H9 (cell line): ENCODE results near the gene RIOX2. TPM values are rescaled to one million over a fixed set of nuclear protein-coding genes. Genes with fewer than 3 reads are reported as not detected.

Experiments
- DNase-seq: peaks from one replicate; pipeline ENCODE4 v3.0.0-alpha.2; 2017
- H2AFZ ChIP-seq: one replicate; pipeline ENCODE4 v1.6.1; 2013; ENCODE audit warnings: mild to moderate bottlenecking, low read length, control low read depth, moderate library complexity
- H2AK5ac ChIP-seq: 2 replicates; pipeline ENCODE4 v1.6.1; 2013; ENCODE audit warnings: low read length, control low read depth, mixed read lengths; ENCODE audit not compliant: insufficient read length
- H2BK120ac ChIP-seq: one replicate; pipeline ENCODE4 v1.6.1; 2013; ENCODE audit warnings: low read depth, mild to moderate bottlenecking, low read length, control low read depth, inconsistent platforms; ENCODE audit not compliant: poor library complexity, severe bottlenecking
- H2BK12ac ChIP-seq: 2 replicates; pipeline ENCODE4 v1.6.1; 2013; ENCODE audit warnings: low read length, control low read depth, mixed read lengths, low read depth; ENCODE audit not compliant: insufficient read length
- H2BK15ac ChIP-seq: 2 replicates; pipeline ENCODE4 v1.6.1; 2013; ENCODE audit warnings: low read depth, low read length, control low read depth
- H2BK20ac ChIP-seq: one replicate; pipeline ENCODE4 v1.6.1; 2013; ENCODE audit warnings: low read depth, mild to moderate bottlenecking, low read length, control low read depth, inconsistent platforms; ENCODE audit not compliant: poor library complexity, severe bottlenecking
- H2BK5ac ChIP-seq: 2 replicates; pipeline ENCODE4 v1.6.1; 2013; ENCODE audit warnings: low read length, control low read depth, mixed read lengths; ENCODE audit not compliant: insufficient read length
- H3K14ac ChIP-seq: 2 replicates; pipeline ENCODE4 v1.6.1; 2013; ENCODE audit warnings: low read length, control low read depth; ENCODE audit not compliant: insufficient read depth
- H3K18ac ChIP-seq: 2 replicates; pipeline ENCODE4 v1.6.1; 2013; ENCODE audit warnings: low read depth, mild to moderate bottlenecking, mixed read lengths, low read length, control low read depth; ENCODE audit not compliant: insufficient read length
- H3K23ac ChIP-seq: 2 replicates; pipeline ENCODE4 v1.6.1; 2013; ENCODE audit warnings: low read length, control low read depth, mixed read lengths, low read depth; ENCODE audit not compliant: insufficient read length
- H3K23me2 ChIP-seq: 2 replicates; pipeline ENCODE4 v1.6.1; 2013; ENCODE audit warnings: low read depth, mild to moderate bottlenecking, mixed read lengths, low read length, control low read depth; ENCODE audit not compliant: insufficient read length, poor library complexity, severe bottlenecking
- H3K27ac ChIP-seq: 2 replicates; pipeline ENCODE4 v1.5.1; 2013; ENCODE audit warnings: low read length, control low read depth, mixed read lengths, low read depth; ENCODE audit not compliant: insufficient read length
- H3K27me3 ChIP-seq: 2 replicates; pipeline ENCODE4 v1.6.1; 2013; ENCODE audit warnings: low read length, control low read depth, inconsistent platforms; ENCODE audit not compliant: insufficient read depth
- H3K4ac ChIP-seq: 2 replicates; pipeline ENCODE4 v1.6.1; 2013; ENCODE audit warnings: low read depth, mild to moderate bottlenecking, control low read depth, inconsistent platforms, low read length, moderate library complexity
- H3K4me1 ChIP-seq: 2 replicates; pipeline ENCODE4 v1.6.1; 2013; ENCODE audit warnings: low read length, control low read depth, inconsistent platforms; ENCODE audit not compliant: insufficient read depth
- H3K4me2 ChIP-seq: 2 replicates; pipeline ENCODE4 v1.6.1; 2013; ENCODE audit warnings: low read length, control low read depth, mixed read lengths; ENCODE audit not compliant: insufficient read length, insufficient read depth
- H3K56ac ChIP-seq: 2 replicates; pipeline ENCODE4 v1.6.1; 2013; ENCODE audit warnings: low read depth, mild to moderate bottlenecking, mixed read lengths, low read length, control low read depth; ENCODE audit not compliant: insufficient read length
- H3K79me1 ChIP-seq: 2 replicates; pipeline ENCODE4 v1.6.1; 2013; ENCODE audit warnings: low read depth, mild to moderate bottlenecking, moderate library complexity, low read length, control low read depth, inconsistent platforms; ENCODE audit not compliant: insufficient read depth, poor library complexity, severe bottlenecking
- H3K79me2 ChIP-seq: 2 replicates; pipeline ENCODE4 v1.6.1; 2013; ENCODE audit warnings: low read length, control low read depth, inconsistent platforms; ENCODE audit not compliant: insufficient read depth
- H3K9ac ChIP-seq: 2 replicates; pipeline ENCODE4 v1.6.1; 2013; ENCODE audit warnings: low read length, control low read depth, mixed read lengths; ENCODE audit not compliant: insufficient read length; ENCODE audit errors: extremely low read depth
- H3K9me3 ChIP-seq: one replicate; pipeline ENCODE4 v1.6.1; 2013; ENCODE audit warnings: low read depth, low read length, inconsistent platforms; ENCODE audit not compliant: control insufficient read depth
- H3T11ph ChIP-seq: one replicate; pipeline ENCODE4 v1.6.1; 2013; ENCODE audit warnings: mild to moderate bottlenecking, low read length, control low read depth, inconsistent platforms
- H4K20me1 ChIP-seq: one replicate; pipeline ENCODE4 v1.6.1; 2013; ENCODE audit not compliant: control insufficient read depth, insufficient read length, insufficient read depth
- H4K5ac ChIP-seq: 2 replicates; pipeline ENCODE4 v1.6.1; 2013; ENCODE audit warnings: low read depth, mild to moderate bottlenecking, mixed read lengths, low read length, control low read depth; ENCODE audit not compliant: insufficient read length
- H4K8ac ChIP-seq: replicated peaks from 2 replicates; pipeline ENCODE4 v1.6.1; 2013; ENCODE audit warnings: low read length, control low read depth, mixed read lengths, low read depth; ENCODE audit not compliant: insufficient read length
- H4K91ac ChIP-seq: 2 replicates; pipeline ENCODE4 v1.6.1; 2013; ENCODE audit warnings: low read depth, mild to moderate bottlenecking, moderate library complexity, mixed read lengths, low read length, control low read depth; ENCODE audit not compliant: insufficient read length
- H3K27ac Mint-ChIP-seq, 3 experiments: 2 replicates in 2 of 3; 3 replicates in 1 of 3; pipeline ENCODE4 v1.8.0; 2020 to 2021; ENCODE audit warnings: mixed read lengths in 3 of 3, mild to moderate bottlenecking in 1 of 3, moderate library complexity in 1 of 3
- H3K27me3 Mint-ChIP-seq: 2 replicates; pipeline ENCODE4 v1.8.0; 2021; ENCODE audit warnings: low read depth, mild to moderate bottlenecking, moderate library complexity, mixed read lengths
- H3K36me3 Mint-ChIP-seq, 3 experiments: 2 replicates in 2 of 3; 3 replicates in 1 of 3; pipeline ENCODE4 v1.8.0; 2020 to 2021; ENCODE audit warnings: low read depth in 3 of 3, mixed read lengths in 3 of 3; ENCODE audit not compliant: insufficient read depth in 1 of 3
- H3K4me1 Mint-ChIP-seq, 2 experiments: 2 replicates each; pipeline ENCODE4 v1.8.0; 2020; ENCODE audit warnings: mixed read lengths in 2 of 2
- H3K4me3 Mint-ChIP-seq, 2 experiments: 2 replicates in 1 of 2; 3 replicates in 1 of 2; pipeline ENCODE4 v1.8.0; 2020 to 2021; ENCODE audit warnings: mild to moderate bottlenecking in 2 of 2, mixed read lengths in 2 of 2, moderate library complexity in 1 of 2
- H3K9me3 Mint-ChIP-seq, 2 experiments: 2 replicates in 1 of 2; 3 replicates in 1 of 2; pipeline ENCODE4 v1.8.0; 2020; ENCODE audit warnings: mild to moderate bottlenecking in 2 of 2, mixed read lengths in 2 of 2, moderate library complexity in 1 of 2
- WGBS: extraction: QIAGEN DNeasy Blood & Tissue Kit; methylation state at CpG from one replicate; pipeline ENCODE4 v1.1.7; 2013; ENCODE audit warnings: missing lambda C conversion rate, low lambda C conversion rate, mixed read lengths; ENCODE audit not compliant: insufficient read length; ENCODE audit errors: extremely low coverage; 5-methylcytosine and 5-hydroxymethylcytosine counted together
- total RNA-seq: library from RNA; stranded (reverse); gene quantifications from 2 replicates; pipeline ENCODE4 v1.2.1, GENCODE V29; 2021
- TF ChIP-seq, protein P1 (sequence below): fragments of 200-600 bp; sonication (generic); conservative IDR thresholded peaks from 3 replicates; pipeline ENCODE4 v1.8.0; 2021; ENCODE audit warnings: antibody characterized with exemption, mild to moderate bottlenecking

RIOX2 gene
- total RNA-seq, 1 experiment from 2014 or later = 15.5 TPM

- Mint-ChIP-seq H3K4me3 (no peak overlapping the region), H3K4me1 (no peaks in the 10 kb centered on the region), H3K36me3 (peaks cover 0 to 2% (median 0%) of the 10 kb centered on the region in 3 experiments; a peak in 4 of 7 replicates), H3K27ac (no peak overlapping the region), H3K27me3 (no peaks in the 10 kb centered on the region), H3K9me3 (no peaks in the 10 kb centered on the region)
- Histone ChIP-seq H2BK12ac (no peak overlapping the region), H4K91ac (no peak overlapping the region), H4K5ac (no peak overlapping the region), H3K14ac (no peak overlapping the region), H3K56ac (no peak overlapping the region), H2BK5ac (no peak overlapping the region), H4K8ac (peak overlapping the region; percentile 44), H2AK5ac (no peak overlapping the region), H4K20me1 (no peaks in the 10 kb centered on the region), H3K4me1 (no peaks in the 10 kb centered on the region), H3T11ph (no peak overlapping the region), H2BK20ac (no peak overlapping the region), H3K4ac (no peak overlapping the region), H2AFZ (no peak overlapping the region), H3K9ac (no peak overlapping the region), H3K79me2 (no peaks in the 10 kb centered on the region), H2BK120ac (no peak overlapping the region), H3K27me3 (no peaks in the 10 kb centered on the region), H3K23me2 (no peaks in the 10 kb centered on the region), H3K18ac (no peak overlapping the region), H3K27ac (no peak overlapping the region), H3K9me3 (no peaks in the 10 kb centered on the region), H3K4me2 (no peak overlapping the region), H2BK15ac (no peak overlapping the region), H3K23ac (no peak overlapping the region), H3K79me1 (no peaks in the 10 kb centered on the region)
- TF ChIP-seq, protein P1, sequence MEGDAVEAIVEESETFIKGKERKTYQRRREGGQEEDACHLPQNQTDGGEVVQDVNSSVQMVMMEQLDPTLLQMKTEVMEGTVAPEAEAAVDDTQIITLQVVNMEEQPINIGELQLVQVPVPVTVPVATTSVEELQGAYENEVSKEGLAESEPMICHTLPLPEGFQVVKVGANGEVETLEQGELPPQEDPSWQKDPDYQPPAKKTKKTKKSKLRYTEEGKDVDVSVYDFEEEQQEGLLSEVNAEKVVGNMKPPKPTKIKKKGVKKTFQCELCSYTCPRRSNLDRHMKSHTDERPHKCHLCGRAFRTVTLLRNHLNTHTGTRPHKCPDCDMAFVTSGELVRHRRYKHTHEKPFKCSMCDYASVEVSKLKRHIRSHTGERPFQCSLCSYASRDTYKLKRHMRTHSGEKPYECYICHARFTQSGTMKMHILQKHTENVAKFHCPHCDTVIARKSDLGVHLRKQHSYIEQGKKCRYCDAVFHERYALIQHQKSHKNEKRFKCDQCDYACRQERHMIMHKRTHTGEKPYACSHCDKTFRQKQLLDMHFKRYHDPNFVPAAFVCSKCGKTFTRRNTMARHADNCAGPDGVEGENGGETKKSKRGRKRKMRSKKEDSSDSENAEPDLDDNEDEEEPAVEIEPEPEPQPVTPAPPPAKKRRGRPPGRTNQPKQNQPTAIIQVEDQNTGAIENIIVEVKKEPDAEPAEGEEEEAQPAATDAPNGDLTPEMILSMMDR = no peak
- no CpG with 5 or more reads among the region's 3 CpGs for WGBS
- DNase-seq = no peak
Observed at GRCh38 chr3:97934980-97935695, 37.1 kb downstream of the RIOX2 start.
